ENCODE results near the gene CUTA.

The CUTA gene, protein sequence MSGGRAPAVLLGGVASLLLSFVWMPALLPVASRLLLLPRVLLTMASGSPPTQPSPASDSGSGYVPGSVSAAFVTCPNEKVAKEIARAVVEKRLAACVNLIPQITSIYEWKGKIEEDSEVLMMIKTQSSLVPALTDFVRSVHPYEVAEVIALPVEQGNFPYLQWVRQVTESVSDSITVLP

DNA sequence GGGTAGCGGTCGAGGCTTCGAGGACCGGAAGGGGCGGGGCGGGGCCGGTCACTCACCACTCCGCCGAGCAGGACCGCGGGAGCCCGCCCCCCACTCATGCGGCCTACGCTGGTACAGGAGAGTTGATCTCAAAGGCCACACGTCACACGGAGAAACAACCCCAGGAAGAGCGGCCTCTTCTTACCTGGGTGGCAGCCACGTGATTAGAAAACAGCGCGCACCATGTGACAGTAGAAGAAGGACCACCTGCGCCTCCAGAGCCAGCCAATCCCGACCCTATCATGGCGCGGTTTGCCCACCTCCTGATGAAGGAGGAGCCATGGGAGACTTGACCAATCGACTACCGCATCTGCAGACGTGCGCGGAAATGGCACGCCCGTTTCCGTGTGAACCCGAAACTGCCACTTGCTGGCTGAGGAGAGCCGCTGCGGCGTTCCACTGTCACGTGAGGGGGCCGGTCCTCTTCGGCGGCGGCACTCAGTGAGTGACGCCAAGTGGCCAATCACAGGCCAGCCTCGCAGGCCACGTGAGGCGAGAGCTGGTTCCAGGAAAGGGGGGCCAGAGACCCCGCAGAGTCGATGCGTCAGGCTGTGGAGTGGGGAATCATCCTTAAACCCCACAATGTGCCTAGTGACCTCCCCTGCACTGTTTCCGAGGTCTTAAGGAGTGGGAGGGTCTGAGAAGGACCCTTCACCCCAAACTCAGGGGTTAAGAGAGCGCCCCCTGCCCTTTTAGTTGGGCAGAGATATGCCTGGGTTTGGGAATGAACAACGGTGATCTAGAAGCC lies at the start of gene CUTA:
CUTA (minus strand) TSS at position 205 of the 787 bp plus-strand sequence; CDS start at position 98, 107 bp downstream.
- no peak for TF ChIP-seq GATA3 (IDR thresholded peaks at IDR 0.05; ENCODE audit: low read depth, low read length)
- TF ChIP-seq GATA2 (IDR thresholded peaks at IDR 0.05; ENCODE audit: low read depth, low read length) = no peak

GRCh38 chr6:33467091-33467490 lies 49.2 kb upstream of the CUTA start:
- TF ChIP-seq GATA3 (IDR thresholded peaks at IDR 0.05; ENCODE audit: low read depth, low read length) = no peak
- no peak for TF ChIP-seq GATA2 (IDR thresholded peaks at IDR 0.05; ENCODE audit: low read depth, low read length)

GRCh38 chr6:33466075-33466735 lies 48.3 kb upstream of the CUTA start:
- TF ChIP-seq GATA3 (IDR thresholded peaks at IDR 0.05; ENCODE audit: low read depth, low read length) (no peak), GATA2 (IDR thresholded peaks at IDR 0.05; ENCODE audit: low read depth, low read length) (no peak)

- no peak for TF ChIP-seq GATA3 (IDR thresholded peaks at IDR 0.05; ENCODE audit: low read depth, low read length)
- no peak for TF ChIP-seq GATA2 (IDR thresholded peaks at IDR 0.05; ENCODE audit: low read depth, low read length)
These were observed 41.3 kb upstream of the CUTA start for GRCh38 chr6:33459226-33459625.

GRCh38 chr6:33458676-33459075 lies 40.8 kb upstream of the CUTA start:
- no peak for TF ChIP-seq GATA2 (IDR thresholded peaks at IDR 0.05; ENCODE audit: low read depth, low read length)
- TF ChIP-seq GATA3 (IDR thresholded peaks at IDR 0.05; ENCODE audit: low read depth, low read length) = no peak

GRCh38 chr6:33456156-33456555 lies 38.2 kb upstream of the CUTA start:
- TF ChIP-seq GATA3 (IDR thresholded peaks at IDR 0.05; ENCODE audit: low read depth, low read length) (no peak), GATA2 (IDR thresholded peaks at IDR 0.05; ENCODE audit: low read depth, low read length) (no peak)

DNA sequence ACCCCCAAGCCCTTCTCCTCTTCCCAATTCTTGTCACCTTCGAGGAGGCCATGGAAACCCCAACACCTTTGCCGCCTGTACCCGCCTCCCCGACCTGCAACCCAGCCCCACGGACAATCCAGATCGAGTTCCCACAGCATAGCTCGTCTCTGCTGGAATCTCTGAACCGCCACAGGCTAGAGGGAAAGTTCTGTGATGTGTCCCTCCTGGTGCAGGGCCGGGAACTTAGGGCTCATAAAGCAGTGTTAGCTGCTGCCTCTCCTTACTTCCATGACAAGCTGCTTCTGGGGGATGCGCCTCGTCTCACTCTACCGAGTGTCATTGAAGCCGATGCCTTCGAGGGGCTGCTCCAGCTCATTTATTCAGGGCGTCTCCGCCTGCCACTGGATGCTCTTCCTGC lies 37.1 kb upstream of the CUTA start:
- TF ChIP-seq GATA2 (IDR thresholded peaks at IDR 0.05; ENCODE audit: low read depth, low read length) = no peak
- no peak for TF ChIP-seq GATA3 (IDR thresholded peaks at IDR 0.05; ENCODE audit: low read depth, low read length)

DNA sequence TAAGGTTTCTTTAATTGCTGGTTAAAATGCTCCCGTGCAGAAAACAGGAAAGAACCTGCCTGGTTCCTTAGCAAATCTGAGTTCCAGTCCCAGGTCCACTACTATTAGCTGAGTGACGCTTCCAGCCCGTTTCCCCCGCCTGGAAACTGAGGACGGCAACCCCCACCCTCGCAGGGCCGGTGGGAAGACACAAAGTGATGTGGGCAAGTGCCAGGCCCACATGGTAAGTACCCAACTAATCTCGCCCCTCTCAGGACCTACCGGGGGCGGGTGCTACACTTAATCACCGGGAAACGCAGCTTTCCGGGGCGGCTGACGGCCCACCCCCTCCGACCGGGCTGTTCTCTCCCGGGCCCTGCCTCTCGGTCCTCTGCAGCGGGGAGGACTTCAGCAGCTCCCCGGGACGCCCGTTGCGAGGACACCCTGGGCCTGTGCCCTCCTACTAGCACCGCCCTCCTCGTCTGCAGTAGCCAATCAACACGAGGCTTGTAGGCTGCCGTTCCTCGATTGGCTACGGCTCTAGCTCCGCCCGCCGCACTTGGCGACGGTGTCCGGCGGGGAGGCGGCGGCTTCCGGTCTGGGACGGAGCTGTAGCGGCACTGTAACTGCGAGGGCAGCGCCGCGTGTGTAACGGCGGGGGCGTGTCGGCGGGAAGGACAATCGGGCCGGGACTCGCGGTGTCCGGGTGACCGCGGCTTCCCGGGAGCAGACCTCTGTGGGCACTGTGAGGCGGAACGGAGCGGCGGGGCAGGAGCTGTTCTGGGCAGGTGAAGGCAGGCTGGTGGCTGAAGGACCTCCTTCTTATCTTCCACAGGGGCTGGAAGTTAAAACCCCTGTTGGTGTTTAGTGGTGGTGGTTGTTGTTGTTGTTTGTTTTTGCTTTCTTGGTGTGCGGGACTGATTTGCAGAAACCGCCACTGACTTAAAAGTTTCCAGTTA lies 36.4 kb upstream of the CUTA start, which contains the start of gene ZBTB9:
ZBTB9 (plus strand) TSS at position 568 of the 938 bp plus-strand sequence. CDS start 525 bp downstream, outside the sequence.
- TF ChIP-seq GATA3 (IDR thresholded peaks at IDR 0.05; ENCODE audit: low read depth, low read length) (no peak), GATA2 (IDR thresholded peaks at IDR 0.05; ENCODE audit: low read depth, low read length) (0 out of 2 replicates have a peak, but pooled peaks have one; percentile 7)

DNA sequence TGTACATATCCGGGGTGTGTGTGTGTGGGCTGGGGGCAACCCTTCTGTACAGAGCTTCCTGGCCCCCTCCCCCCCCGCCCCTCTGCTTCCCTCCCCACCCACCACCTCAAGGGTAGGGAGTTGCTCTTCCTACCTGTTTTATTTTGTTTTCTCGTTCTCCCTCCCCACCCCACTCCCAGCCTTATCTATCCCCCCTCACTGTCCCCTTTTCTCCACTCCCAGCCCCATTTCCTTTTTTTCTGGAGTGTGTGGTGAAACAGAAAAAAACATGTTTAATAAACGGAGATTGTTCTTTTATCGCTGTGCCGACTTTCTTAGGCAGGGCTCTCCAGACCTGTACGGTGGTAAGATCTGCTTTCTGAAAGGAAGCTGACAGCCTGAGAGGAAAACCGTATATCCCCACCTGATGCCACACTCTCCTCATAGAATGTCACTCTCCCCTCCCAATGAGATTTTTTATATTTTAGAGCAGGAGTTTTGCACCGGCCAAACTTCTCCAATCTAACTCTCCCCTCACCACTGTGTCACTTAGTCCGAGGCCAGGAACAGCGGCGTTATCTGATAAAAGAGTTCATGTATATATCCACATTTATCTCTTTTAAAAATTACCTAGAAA lies 35.6 kb upstream of the CUTA start:
- no peak for TF ChIP-seq GATA3 (IDR thresholded peaks at IDR 0.05; ENCODE audit: low read depth, low read length)
- TF ChIP-seq GATA2 (IDR thresholded peaks at IDR 0.05; ENCODE audit: low read depth, low read length) = no peak

DNA sequence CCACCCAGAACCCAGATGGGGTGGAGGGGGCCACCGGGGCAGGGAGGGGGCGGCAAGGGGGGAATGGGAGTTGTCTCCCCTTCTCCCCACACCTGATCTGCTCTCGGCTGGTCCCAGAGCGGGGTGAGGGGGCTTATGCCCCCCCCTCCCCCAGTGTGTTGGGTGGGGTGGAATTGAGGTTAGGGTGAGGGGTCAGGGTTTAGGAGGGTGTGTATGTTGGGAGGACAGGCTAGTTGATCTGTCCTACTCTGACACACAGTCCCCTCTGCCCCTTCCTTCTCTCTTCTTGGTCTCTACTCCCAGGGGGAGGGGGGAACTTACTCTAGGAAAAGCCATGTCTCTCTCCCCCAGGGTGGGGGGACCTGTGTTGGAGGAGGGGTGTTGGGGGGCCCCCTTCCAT lies 34.6 kb upstream of the CUTA start:
- no peak for TF ChIP-seq GATA2 (IDR thresholded peaks at IDR 0.05; ENCODE audit: low read depth, low read length)

DNA sequence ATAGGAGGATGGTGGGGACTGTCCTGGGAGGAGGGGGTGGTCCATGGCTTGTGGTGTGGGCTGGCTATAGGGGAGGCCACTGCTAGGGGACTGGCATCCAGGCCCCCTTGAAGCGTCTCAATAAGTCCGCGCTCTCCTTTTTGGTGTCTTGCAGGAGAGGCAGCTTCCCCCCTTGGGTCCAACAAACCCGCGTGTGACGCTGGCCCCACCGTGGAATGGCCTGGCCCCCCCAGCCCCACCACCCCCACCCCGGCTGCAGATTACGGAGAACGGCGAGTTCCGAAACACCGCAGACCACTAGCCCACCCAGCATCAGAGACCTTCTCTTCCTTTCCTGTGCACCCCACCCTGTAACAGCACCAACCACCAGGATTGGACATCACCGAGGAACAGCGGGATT lies 33.7 kb upstream of the CUTA start:
- TF ChIP-seq GATA2 (IDR thresholded peaks at IDR 0.05; ENCODE audit: low read depth, low read length) (no peak), GATA3 (IDR thresholded peaks at IDR 0.05; ENCODE audit: low read depth, low read length) (no peak)

DNA sequence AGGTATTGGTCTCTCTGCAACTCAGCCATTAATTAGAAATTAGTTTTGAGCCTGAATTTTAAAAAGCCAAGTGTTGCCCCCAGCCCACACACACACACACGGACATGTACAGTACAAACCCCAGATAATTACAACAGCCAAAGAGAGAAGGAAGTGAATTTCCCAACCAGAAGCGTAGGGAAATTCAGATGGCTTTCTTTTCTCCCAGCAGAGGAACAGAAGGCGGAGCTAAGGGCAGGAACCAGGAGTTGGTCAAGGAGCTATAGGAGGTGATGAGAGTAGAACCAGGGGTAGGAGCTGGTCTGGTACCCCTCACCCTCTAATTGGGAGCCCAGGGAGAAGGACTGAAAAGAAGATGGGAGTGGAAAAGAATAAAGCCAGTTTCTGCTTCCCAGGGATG lies 32.5 kb upstream of the CUTA start:
- TF ChIP-seq GATA2 (IDR thresholded peaks at IDR 0.05; ENCODE audit: low read depth, low read length) (no peak), GATA3 (IDR thresholded peaks at IDR 0.05; ENCODE audit: low read depth, low read length) (no peak)

GRCh38 chr6:33446356-33446755 lies 28.4 kb upstream of the CUTA start:
- TF ChIP-seq GATA2 (IDR thresholded peaks at IDR 0.05; ENCODE audit: low read depth, low read length) = no peak
- TF ChIP-seq GATA3 (IDR thresholded peaks at IDR 0.05; ENCODE audit: low read depth, low read length) = no peak

Measured in SH-SY5Y (cell line).